Inflammatory macrophage treated with lipopolysaccharide for 4 hours (primary cell): ENCODE measurements around the gene MIEF1.
"Not testable (repeated sequence)": the region's sequence is repeated elsewhere in the genome, so short reads cannot be mapped to it uniquely, and the experiment has no call there.

Source experiments
- DNase-seq: peaks from one replicate; pipeline ENCODE4 v3.0.0-alpha.2; 2020

The MIEF1 gene

GRCh38 chr22:39490966-39491680, 11.0 kb upstream of the MIEF1 start:
- DNase-seq: no peak

- no peak for DNase-seq
These were observed 10.4 kb upstream of the MIEF1 start for GRCh38 chr22:39491696-39492095.

GRCh38 chr22:39492186-39492585, 9.9 kb upstream of the MIEF1 start:
- no peak for DNase-seq

- DNase-seq: no peak
These were observed 8.3 kb upstream of the MIEF1 start for GRCh38 chr22:39493759-39494158.

- peak; percentile 89 for DNase-seq
These were observed 7.5 kb upstream of the MIEF1 start for GRCh38 chr22:39494471-39495120.

- DNase-seq: peak; percentile 85
These were observed 5.8 kb upstream of the MIEF1 start for GRCh38 chr22:39496131-39496838.

- no peak for DNase-seq
These were observed 4.7 kb upstream of the MIEF1 start for GRCh38 chr22:39497429-39497828.

- no peak for DNase-seq
These were observed 3.7 kb upstream of the MIEF1 start for GRCh38 chr22:39498368-39498767.

- DNase-seq: no peak
These were observed 3.3 kb upstream of the MIEF1 start for GRCh38 chr22:39498802-39499201.

GRCh38 chr22:39500101-39500500, 2.0 kb upstream of the MIEF1 start:
- DNase-seq: no peak

- DNase-seq: no peak
These were observed 414 bp upstream of the MIEF1 start for GRCh38 chr22:39501644-39502108.

- peak; percentile 37 for DNase-seq
These were observed 809 bp downstream of the MIEF1 start for GRCh38 chr22:39502789-39503409.

- no peak for DNase-seq
These were observed 1.5 kb downstream of the MIEF1 start for GRCh38 chr22:39503630-39504029.

GRCh38 chr22:39504071-39504470, 2.0 kb downstream of the MIEF1 start:
- DNase-seq: no peak

- not testable (repeated sequence) for DNase-seq
These were observed 4.9 kb downstream of the MIEF1 start for GRCh38 chr22:39507021-39507420.

GRCh38 chr22:39508393-39508792, 6.3 kb downstream of the MIEF1 start:
- DNase-seq: no peak

- DNase-seq: no peak
These were observed 8.5 kb downstream of the MIEF1 start for GRCh38 chr22:39510529-39511149.

- DNase-seq: no peak
These were observed 9.1 kb downstream of the MIEF1 start for GRCh38 chr22:39511226-39511625.

GRCh38 chr22:39512026-39512425, 9.9 kb downstream of the MIEF1 start:
- DNase-seq: no peak

- no peak for DNase-seq
These were observed 11.7 kb downstream of the MIEF1 start for GRCh38 chr22:39513791-39514190.

- peak; percentile 73 for DNase-seq
These were observed 12.4 kb downstream of the MIEF1 start for GRCh38 chr22:39514373-39514973.

GRCh38 chr22:39515266-39516050, 13.4 kb downstream of the MIEF1 start:
- DNase-seq: no peak
